Measurements from ENCODE around the gene UGT2B28.
"Not testable (repeated sequence)": the region's sequence is repeated elsewhere in the genome, so short reads cannot be mapped to it uniquely, and the experiment has no call there.

GRCh38 chr4:69317669-69318298, 37.5 kb downstream of the UGT2B28 start:
- TF ChIP-seq CTCF (IDR thresholded peaks at IDR 0.05; ENCODE audit: poor library complexity), result peak; percentile 78
- not testable (repeated sequence) for TF ChIP-seq EZH2 (IDR thresholded peaks at IDR 0.05; ENCODE audit: borderline replicate concordance)

Data from hepatocyte (in vitro differentiated cells).